ENCODE results near the gene DENND1A.
"Not testable (repeated sequence)": the region's sequence is repeated elsewhere in the genome, so short reads cannot be mapped to it uniquely, and the experiment has no call there.

DENND1A gene

DNA sequence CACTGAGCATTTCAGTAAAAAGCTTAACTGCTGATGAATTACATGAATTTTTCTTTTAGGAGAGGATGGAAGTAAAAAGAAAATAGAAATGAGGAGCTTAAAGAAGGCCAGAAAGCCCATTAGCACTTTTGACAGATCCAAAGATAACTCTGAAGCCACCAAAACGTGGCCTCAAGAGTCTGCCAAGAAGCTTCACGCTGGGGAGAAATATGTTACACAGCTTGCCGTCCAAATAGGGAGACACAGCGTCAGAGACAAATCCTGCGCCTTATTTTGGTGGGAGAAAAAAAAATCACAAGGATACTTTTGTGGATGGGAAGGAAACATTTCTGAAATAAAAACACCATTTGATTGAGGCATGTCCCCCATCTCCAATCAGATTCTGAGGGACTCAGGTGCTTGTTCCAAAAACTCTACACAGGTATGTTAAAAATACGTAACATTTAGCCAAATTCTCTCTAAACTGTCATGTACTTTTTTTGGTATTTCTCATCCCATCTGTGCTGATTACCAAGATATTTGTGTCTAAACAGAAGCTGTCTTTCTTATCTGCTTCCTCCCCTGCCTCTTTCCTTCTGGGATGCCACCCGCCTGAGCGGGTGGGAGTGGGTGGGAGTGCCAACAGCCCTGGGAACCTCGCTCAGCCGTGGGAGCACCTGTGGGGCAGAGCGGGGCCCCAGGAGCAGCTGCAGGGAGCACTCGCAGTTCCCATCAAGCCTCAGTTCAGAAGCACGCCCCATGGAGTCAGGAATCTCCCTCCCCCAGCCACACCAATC is 275.5 kb downstream of the DENND1A start:
- DNase-seq (ENCODE audit: low read depth, low spot score): no peak

DNA sequence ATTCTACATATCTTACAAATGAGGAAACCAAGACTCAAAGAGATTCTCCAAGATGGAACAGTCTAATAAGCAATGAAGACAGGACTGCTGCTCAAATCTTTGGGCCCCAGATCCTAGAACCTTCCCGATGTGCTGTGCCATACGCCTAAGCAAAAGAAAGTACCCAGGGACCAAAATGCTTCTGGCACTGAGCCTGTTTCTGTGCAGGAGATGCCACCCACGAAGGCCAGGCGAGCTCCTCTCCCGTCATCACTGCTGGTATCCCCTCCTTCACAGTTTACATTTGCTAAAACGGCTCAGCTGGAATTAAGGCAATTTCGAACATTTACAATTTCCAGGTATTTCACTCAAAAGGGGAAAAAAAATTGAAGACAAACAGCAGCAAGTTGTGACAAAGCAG is 277.5 kb downstream of the DENND1A start:
- no peak for DNase-seq (ENCODE audit: low read depth, low spot score)

DNA sequence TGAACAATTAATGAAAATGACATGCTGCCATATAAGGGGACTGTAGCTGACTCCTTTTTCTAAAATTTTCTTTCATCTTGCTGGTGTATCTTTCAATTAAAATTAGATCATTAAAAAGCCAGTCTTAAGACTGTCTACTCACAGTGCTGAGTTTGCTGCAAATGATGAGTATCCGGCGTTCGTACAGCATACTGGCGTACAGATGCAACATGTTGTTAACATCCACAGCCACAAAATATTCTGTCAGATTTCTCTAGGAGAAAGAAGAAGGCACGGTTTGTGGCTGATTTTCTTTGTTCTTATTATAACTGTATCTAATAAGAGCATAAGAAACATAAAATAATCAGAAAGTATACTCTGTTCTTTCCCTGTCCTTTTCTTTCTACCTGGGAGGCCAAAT is 278.1 kb downstream of the DENND1A start:
- DNase-seq (ENCODE audit: low read depth, low spot score): no peak

DNA sequence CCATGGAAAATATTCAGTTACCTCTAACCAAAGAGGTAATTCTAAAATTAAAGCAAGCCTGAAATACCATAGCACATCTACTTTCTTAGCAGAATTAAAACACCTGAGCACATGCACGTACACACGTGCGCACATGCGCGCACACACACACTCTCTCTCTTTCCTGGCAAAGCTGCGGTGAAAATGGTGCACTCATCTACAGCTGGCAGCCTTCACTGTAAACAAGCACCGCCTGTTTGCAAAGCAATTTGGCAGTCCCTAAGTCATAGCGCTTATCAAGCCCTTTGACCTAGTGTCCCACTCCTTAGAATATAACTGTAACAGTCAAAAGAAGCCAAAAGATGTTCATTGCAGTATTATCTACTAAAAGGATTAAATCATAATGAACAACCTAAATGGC is 278.7 kb downstream of the DENND1A start:
- DNase-seq (ENCODE audit: low read depth, low spot score): no peak

DNA sequence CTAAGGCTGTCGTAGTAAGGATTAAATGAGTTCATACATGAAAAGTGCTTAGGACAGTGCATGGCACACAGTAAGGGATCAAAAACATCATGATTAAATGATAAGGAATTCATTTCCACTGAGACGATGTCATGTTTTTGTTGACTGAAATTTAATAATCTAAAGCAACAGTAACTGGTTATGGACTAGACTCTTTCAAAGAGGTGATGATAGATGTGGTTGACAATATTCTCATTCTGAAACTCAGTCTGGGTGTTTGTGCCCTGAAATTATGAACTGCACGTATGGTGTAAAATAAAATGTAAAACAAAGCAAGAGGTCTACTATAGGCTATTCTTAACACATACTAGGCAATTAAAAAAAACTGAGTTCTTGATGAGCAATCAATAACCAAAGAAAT is 280.0 kb downstream of the DENND1A start:
- DNase-seq (ENCODE audit: low read depth, low spot score): no peak

DNA sequence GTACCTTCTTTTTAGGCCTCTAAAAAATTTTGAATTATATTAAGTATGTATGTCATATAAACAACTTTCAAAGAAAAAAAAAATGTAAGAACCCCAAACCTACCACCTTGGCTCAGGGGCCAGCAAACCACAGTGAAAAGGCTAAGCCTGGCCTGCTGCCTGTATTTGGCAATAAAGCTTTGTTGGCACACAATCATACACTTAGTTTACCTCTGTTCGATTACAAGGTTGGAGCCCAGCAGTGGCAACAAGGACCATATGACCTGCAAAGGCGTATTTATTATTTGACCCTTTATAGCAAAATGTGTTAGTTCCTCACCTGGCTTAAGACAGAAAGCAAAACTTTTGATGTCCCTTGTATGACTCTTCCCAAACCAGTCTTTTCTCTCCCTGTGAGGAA is 282.8 kb downstream of the DENND1A start:
- DNase-seq (ENCODE audit: low read depth, low spot score): no peak

DNA sequence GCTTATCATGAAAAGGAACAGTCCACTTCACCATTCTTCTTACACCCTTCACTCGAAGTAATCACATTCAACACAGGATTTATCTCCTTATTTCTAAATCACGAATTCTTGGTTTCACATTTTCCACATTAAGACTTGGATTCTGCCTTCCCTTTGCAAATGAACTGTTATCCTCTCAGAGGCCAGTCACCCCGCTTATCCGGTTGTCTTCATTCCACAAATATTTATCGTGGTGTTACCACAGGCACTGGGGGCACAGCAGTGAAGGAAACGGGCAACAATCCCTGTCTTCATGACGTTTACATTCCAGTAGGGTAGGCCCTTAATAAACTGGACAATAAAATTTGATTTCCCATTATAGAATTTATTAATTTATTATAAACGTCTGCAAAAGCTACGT is 284.2 kb downstream of the DENND1A start:
- DNase-seq (ENCODE audit: low read depth, low spot score): no peak

DNA sequence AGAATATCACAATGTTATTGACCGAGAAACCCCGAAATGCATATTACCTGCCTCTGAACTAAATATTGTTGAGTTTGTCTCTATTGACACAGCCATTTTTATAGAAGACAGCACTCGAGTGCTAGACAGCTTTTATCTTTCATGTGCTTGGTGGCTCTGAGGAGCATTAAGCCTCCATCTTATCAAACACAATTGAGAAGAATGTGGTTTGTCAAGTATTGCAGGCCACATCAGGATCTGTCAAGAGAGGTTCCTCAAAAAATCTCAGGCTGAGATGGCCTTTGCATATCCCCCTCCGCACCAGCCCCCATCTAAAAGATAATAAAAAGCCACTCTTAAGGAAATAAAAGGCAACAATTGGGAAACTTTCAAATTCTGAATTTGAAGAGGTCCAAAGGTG is 284.8 kb downstream of the DENND1A start:
- DNase-seq (ENCODE audit: low read depth, low spot score): no peak

DNA sequence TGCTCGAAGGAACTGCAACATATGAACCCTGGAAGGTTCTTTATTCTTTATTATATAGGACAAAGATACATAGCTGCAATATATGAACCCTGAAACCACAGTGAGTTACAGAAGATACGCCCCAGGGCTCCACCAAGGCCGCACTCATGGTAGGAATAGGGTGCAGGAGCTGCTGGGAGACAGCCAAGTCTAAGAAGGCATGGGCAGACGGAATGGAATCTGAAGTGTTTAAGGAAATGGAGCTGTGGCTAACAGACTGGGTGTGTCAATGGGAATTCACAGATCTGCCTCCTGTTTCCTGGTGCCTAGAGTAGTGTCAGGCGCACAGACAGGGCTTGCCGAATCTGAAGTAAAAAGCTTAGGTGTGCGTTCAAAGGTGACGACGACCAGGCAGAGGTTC is 286.4 kb downstream of the DENND1A start:
- no peak for DNase-seq (ENCODE audit: low read depth, low spot score)

DNA sequence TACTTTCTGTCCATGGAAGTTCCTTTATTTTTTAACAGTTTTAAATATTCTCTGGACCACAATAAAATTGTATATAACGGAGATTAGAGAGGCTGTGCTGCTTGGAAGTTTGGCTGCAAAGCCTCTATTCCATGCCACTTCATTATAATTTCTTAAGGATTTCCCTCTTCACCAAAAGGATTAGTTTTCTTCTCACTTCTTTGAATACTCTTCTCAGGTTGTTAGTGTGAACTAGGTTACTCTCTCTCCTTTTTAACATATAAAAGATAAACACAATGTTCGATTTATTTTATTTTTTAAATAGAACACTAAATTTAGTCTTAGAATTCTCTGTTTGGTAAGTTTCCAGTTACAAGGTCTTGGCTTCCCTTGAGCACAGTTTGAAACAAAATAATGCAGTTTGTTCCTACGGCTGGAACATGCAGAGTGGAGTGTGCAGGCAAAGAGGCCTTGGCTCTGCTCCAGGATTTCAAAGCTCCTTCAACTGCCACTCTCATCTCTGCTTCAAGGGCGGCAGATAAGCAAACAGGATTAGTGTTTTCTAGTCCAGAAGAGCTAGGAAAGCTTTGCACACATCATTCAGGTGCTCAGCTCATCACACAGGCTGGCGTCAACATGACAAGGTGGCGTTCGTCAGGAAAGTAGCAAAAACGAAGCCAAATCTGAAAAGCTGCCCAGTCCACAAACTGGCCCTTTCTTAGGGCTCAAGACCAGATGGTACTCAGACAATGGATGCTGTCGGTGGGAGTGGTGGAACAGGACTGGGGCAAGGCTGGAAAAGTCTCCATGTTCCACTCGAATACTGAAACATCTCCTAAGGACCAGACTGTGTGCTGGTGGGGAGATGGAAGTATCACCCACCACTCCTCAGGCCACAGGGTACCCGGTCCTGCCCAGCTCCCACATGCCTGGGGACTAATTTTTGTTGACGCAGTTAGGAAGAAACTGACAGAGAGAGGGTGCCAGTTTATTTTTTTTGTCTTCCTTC is 287.3 kb downstream of the DENND1A start:
- no peak for DNase-seq (ENCODE audit: low read depth, low spot score)

DNA sequence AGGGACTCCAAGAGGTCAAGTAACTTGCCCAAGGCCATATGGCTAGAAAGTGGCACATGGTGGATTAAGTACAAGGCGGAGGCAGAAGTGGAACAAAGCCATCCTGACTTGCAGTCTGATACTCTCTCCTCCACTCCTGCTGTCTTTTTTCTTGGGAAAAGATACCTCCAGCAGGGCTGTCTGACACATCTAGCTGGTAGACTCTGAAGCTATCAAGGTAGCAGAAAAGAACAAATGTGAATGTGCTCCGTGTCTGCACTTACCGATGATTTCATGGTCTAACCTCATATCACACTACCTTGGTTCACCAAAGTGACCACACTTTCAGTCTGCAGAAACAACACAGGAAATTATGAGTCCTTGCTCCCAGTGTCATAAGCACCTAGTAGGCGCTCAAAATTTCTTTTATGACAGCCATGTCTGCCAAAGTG is 289.1 kb downstream of the DENND1A start:
- DNase-seq (ENCODE audit: low read depth, low spot score): no peak

DNA sequence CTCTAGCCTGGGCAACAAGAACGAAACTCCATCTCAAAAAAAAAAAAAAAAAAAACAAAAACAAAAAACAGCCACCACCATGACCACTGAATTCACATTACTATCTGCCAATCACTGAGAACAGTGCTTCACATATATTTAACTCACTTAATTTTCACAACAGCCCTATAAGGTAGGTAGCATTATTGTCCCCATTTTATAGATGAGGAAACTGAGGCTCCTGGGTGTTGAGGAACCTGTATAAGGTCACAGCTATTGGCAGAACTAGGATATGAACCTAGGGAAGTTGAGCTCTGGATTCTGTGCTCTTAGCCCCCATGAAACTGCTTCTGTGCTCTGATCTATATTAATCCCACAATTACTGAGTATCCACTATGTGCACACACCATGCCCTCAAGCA is 290.2 kb downstream of the DENND1A start:
- DNase-seq (ENCODE audit: low read depth, low spot score): no peak

DNA sequence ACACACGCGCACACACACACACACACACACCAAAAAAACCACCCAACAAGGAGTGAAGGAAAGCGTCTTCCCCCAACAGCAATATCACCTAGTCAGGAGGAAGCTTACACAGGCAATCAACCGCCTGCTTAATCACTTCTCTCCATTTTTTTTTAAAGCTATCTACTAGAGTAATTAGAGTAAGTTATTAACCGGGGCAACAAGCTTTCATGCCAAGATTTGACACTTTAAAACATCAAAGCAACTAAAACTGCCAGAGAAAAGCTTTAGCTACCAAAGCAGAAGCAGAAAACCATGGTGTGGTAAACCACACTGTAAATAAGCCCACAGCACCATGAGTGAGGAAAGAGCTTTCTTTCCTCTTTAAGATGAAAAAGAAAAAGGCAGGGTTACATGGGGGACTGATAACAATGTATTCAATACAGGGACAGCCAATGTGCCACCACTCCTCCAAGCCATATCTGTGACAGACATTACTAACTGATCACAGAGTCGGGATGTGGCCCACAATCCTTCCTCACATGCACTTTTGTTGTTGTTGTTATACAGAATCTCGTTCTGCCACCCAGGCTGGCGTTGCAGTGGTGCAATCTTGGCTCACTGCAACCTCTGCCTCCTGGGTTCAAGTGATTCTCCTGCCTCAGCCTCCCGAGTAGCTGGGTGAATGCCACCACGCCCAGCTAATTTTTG is 291.8 kb downstream of the DENND1A start:
- no peak for DNase-seq (ENCODE audit: low read depth, low spot score)

DNA sequence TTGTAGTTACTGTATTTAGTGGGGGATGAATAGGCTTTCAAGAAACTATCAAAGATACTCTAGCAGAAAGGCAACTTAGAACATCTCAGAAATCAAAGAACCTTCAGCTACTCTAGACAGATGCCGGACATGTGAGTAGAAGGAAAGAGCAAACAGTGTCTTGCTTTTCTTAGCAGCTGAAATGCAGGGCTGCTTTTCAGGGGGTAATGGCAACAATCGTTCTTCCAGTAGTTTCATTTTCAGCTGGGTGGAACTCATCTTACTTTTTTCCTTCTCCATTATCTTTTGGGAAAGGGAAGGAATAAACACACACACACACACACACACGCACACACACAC is 292.4 kb downstream of the DENND1A start:
- DNase-seq (ENCODE audit: low read depth, low spot score): no peak

DNA sequence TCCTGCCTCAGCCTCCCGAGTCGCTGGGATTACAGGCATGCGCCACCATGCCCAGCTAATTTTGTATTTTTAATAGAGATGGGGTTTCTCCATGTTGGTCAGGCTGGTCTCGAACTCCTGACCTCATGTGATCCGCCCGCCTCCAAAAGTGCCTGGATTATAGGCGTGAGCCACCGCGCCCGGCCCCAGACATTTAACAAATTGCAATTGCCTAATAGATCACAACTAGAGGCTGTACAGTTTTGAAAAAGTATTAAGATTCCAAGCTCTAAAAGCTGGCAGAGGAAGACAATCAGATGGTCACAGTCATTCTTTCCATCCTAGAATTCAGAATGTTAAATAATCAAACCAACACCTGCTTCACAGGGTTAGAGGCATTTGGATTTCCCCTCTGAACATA is 293.1 kb downstream of the DENND1A start:
- not testable (repeated sequence) for DNase-seq (ENCODE audit: low read depth, low spot score)

DNA sequence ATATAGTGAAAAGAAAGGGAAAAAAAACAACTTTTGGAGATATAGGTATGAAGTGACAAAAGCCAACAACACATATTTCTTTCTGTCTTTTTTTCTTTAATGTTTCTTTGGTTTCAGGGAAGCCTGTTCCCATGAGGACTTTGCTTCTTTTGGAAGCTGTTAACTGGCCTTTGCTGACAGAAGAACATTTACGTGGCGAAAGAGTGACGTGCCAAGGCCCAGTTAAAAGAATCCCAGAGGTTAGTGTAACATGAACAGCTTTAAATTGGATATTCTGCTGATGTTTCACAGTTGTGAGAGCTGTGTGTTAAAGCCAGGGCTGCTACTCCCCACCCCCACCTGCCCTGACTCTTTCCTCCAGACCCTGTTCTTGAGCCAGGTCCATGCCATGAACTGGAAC is 298.1 kb downstream of the DENND1A start:
- no peak for DNase-seq (ENCODE audit: low read depth, low spot score)

DNA sequence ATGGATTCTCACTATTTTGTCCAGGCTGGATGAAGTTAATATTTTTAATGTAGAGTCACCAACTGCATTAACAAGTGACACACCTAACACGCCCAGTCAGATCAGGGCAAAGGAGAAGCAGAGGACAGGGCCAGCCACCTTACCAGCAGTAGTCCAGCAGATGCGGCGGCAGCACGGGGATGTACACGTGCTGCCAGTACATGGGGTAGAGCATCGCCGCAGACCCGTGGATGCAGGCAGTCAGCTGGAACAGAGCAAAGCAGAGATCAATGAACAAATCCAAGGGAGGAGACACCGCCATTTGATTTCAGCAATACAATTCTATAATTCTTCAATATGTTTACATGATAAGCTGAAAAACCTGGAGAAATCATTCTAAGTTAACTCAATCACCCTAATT is 299.7 kb downstream of the DENND1A start:
- no peak for DNase-seq (ENCODE audit: low read depth, low spot score)

DNA sequence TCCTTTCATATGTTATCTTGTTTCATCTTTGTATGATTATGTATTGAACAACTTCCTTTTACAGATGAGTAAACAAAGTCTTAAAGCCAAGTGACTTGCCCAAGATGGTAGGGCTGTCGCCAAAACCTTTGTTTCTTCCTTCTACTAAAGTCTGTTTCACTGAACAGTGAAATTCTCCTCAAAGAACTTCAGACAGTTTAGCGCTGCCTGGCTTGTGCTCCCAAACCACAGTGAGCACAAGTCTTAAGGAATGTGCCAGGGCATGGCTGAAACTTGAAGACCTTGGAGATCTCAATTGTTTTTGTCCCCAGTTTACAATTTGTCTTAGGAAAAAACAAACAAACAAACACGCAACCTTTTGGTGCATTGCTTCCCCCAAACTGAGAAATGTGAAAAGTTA is 300.4 kb downstream of the DENND1A start:
- DNase-seq (ENCODE audit: low read depth, low spot score): no peak

DNA sequence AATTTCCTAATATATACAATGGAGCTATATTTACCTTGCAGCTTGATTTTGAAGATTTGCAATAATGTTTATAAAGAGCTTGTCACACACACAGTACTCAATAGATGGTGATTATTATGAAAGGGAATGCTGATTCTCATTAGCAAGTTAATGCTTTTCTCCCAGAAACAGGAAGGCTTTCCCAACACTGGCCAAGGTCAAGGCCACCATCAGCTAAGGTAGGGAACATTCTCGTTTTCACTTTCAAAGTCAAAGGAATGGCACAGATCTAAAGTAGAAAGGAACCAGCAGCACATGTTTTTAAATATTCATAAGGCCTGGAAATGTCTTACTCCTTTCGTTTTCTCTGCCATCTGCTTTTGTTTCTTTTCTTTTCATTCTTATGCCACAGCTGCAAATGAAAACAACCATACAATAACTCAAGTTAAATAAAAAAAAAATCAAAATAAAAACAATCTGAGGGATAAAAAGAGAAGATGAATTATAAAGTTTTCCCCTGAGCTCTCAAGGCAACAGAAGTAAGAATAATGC is 307.1 kb downstream of the DENND1A start:
- DNase-seq (ENCODE audit: low read depth, low spot score): no peak

DNA sequence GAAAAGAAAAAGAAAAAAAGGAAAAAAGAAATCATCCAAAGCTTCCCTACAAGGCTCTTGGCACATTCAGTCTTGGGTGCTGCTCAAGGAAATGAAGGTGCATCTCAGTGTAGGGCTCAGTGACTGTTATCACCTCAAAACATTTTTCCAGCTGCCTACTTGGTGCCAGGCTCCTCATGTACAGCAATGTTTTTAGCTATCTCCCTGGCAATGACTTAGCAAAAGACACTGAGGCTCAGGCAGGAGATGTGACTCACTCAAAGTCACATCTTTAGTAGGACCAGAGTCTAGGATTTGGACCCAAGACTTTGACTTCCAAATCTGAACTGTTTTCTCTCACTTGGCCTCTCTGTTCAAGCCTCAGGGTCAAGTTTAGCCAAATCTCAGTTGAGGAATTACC is 309.7 kb downstream of the DENND1A start:
- DNase-seq (ENCODE audit: low read depth, low spot score): no peak

DNA sequence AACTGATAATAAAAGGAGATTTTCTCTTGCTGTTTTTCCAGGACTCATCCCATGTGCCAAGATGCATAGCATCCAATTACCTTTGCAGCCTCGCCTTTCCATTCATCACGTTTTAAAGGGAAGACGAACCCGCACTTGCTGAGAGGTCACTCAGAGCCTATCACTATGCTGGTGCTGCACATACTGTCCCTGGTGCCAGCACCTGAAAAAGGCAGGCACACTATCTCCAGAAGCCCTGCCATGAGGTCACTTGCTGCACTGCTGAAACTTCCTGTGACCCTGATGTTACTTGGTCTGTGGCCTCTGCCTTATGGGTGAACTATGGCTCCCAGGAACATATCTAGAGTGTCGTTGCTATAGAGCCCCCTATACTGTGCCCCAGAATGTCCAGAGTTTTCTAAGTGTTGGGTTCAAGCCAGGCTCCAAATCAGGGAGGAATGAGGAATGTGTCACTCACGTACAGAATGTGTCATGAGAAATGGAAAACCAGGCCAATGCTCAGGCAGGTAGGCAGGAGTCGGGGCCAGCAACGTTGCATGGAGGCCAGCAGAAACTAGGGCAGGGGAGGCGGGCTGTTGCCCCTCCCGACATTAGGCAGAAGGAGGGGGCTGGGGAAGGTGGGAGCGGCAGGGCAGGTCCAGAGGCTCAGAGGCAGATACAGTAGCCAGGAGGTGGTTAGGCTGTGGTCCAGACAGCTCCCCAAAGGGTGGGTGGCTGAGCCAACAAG is 311.8 kb downstream of the DENND1A start:
- DNase-seq (ENCODE audit: low read depth, low spot score): no peak
